RPMI8226 (cell line): ENCODE data around the gene VPS8.

Experiments
- DNase-seq: peaks from one replicate; pipeline ENCODE4 v3.0.0-alpha.2; 2015

VPS8 gene

GRCh38 chr3:184812662-184813042 is 686 bp downstream of the VPS8 start:
- DNase-seq: peak; percentile 50

- DNase-seq: no peak
Measured at GRCh38 chr3:184813357-184813756, 1.4 kb downstream of the VPS8 start.

- DNase-seq: no peak
Measured at GRCh38 chr3:184814214-184814613, 2.2 kb downstream of the VPS8 start.

GRCh38 chr3:184815046-184815930 is 3.3 kb downstream of the VPS8 start:
- no peak for DNase-seq

GRCh38 chr3:184816614-184817013 is 4.6 kb downstream of the VPS8 start:
- no peak for DNase-seq

- no peak for DNase-seq
Measured at GRCh38 chr3:184820525-184820924, 8.6 kb downstream of the VPS8 start.

GRCh38 chr3:184821034-184821433 is 9.1 kb downstream of the VPS8 start:
- DNase-seq: no peak

GRCh38 chr3:184822081-184822480 is 10.1 kb downstream of the VPS8 start:
- no peak for DNase-seq

- no peak for DNase-seq
Measured at GRCh38 chr3:184822654-184823053, 10.7 kb downstream of the VPS8 start.

- no peak for DNase-seq
Measured at GRCh38 chr3:184823990-184824389, 12.0 kb downstream of the VPS8 start.

GRCh38 chr3:184825121-184825820 is 13.3 kb downstream of the VPS8 start:
- no peak for DNase-seq

GRCh38 chr3:184827572-184827971 is 15.6 kb downstream of the VPS8 start:
- DNase-seq: no peak

GRCh38 chr3:184832044-184832443 is 20.1 kb downstream of the VPS8 start:
- no peak for DNase-seq

- no peak for DNase-seq
Measured at GRCh38 chr3:184832903-184833302, 20.9 kb downstream of the VPS8 start.

GRCh38 chr3:184836090-184836822 is 24.3 kb downstream of the VPS8 start:
- DNase-seq: no peak

GRCh38 chr3:184842433-184842832 is 30.5 kb downstream of the VPS8 start:
- no peak for DNase-seq

GRCh38 chr3:184845819-184846218 is 33.9 kb downstream of the VPS8 start:
- DNase-seq: no peak

GRCh38 chr3:184846496-184846895 is 34.5 kb downstream of the VPS8 start:
- DNase-seq: no peak

- DNase-seq: no peak
Measured at GRCh38 chr3:184848934-184849333, 37.0 kb downstream of the VPS8 start.

GRCh38 chr3:184850201-184850600 is 38.2 kb downstream of the VPS8 start:
- no peak for DNase-seq

- DNase-seq: no peak
Measured at GRCh38 chr3:184857099-184857498, 45.1 kb downstream of the VPS8 start.

- no peak for DNase-seq
Measured at GRCh38 chr3:184864000-184864399, 52.0 kb downstream of the VPS8 start.

GRCh38 chr3:184868477-184868876 is 56.5 kb downstream of the VPS8 start:
- no peak for DNase-seq

- DNase-seq: no peak
Measured at GRCh38 chr3:184872200-184872599, 60.2 kb downstream of the VPS8 start.
